ENCODE results near the gene LMBRD2.

The LMBRD2 gene

GRCh38 chr5:36125868-36126267 is 25.8 kb downstream of the LMBRD2 start:
- no peak for DNase-seq (ENCODE audit: extremely low read depth in 1 of 2, low read depth in 1 of 2)

- no peak for DNase-seq (ENCODE audit: extremely low read depth in 1 of 2, low read depth in 1 of 2)
Measured at GRCh38 chr5:36111238-36111637, 40.4 kb downstream of the LMBRD2 start.

- no peak for DNase-seq (ENCODE audit: extremely low read depth in 1 of 2, low read depth in 1 of 2)
Measured at GRCh38 chr5:36108758-36109460, 42.8 kb downstream of the LMBRD2 start.

- DNase-seq (ENCODE audit: extremely low read depth in 1 of 2, low read depth in 1 of 2), result no peak
Measured at GRCh38 chr5:36105819-36106218, 45.9 kb downstream of the LMBRD2 start.

GRCh38 chr5:36099748-36100147 is 51.9 kb downstream of the LMBRD2 start:
- no peak for DNase-seq (ENCODE audit: extremely low read depth in 1 of 2, low read depth in 1 of 2)

- DNase-seq (ENCODE audit: extremely low read depth in 1 of 2, low read depth in 1 of 2), result no peak
Measured at GRCh38 chr5:36096486-36096885, 55.2 kb downstream of the LMBRD2 start.

GRCh38 chr5:36089989-36090388 is 61.7 kb downstream of the LMBRD2 start:
- no peak for DNase-seq (ENCODE audit: extremely low read depth in 1 of 2, low read depth in 1 of 2)

- no peak for DNase-seq (ENCODE audit: extremely low read depth in 1 of 2, low read depth in 1 of 2)
Measured at GRCh38 chr5:36079200-36079781, 72.4 kb downstream of the LMBRD2 start.

- DNase-seq (ENCODE audit: extremely low read depth in 1 of 2, low read depth in 1 of 2), result no peak
Measured at GRCh38 chr5:36078430-36078829, 73.3 kb downstream of the LMBRD2 start.

- DNase-seq (ENCODE audit: extremely low read depth in 1 of 2, low read depth in 1 of 2), result no peak
Measured at GRCh38 chr5:36073595-36074216, 78.0 kb downstream of the LMBRD2 start.

- DNase-seq (ENCODE audit: extremely low read depth in 1 of 2, low read depth in 1 of 2), result no peak
Measured at GRCh38 chr5:36070687-36071571, 80.8 kb downstream of the LMBRD2 start.

- DNase-seq (ENCODE audit: extremely low read depth in 1 of 2, low read depth in 1 of 2), result no peak
Measured at GRCh38 chr5:36068751-36069281, 82.9 kb downstream of the LMBRD2 start.

- no peak for DNase-seq (ENCODE audit: extremely low read depth in 1 of 2, low read depth in 1 of 2)
Measured at GRCh38 chr5:36066540-36067210, 85.0 kb downstream of the LMBRD2 start, which contains the start of gene UGT3A2. Gene UGT3A2 (minus strand): TSS chr5:36066882. CDS start chr5:36066789, 93 bp downstream.

GRCh38 chr5:36066001-36066539 is 85.6 kb downstream of the LMBRD2 start:
- DNase-seq (ENCODE audit: extremely low read depth in 1 of 2, low read depth in 1 of 2), result no peak

GRCh38 chr5:36060420-36060887 is 91.2 kb downstream of the LMBRD2 start:
- no peak for DNase-seq (ENCODE audit: extremely low read depth in 1 of 2, low read depth in 1 of 2)

- DNase-seq (ENCODE audit: extremely low read depth in 1 of 2, low read depth in 1 of 2), result no peak
Measured at GRCh38 chr5:36059571-36060419, 91.9 kb downstream of the LMBRD2 start.

- DNase-seq (ENCODE audit: extremely low read depth in 1 of 2, low read depth in 1 of 2), result no peak
Measured at GRCh38 chr5:36058776-36059175, 92.9 kb downstream of the LMBRD2 start.

- DNase-seq (ENCODE audit: extremely low read depth in 1 of 2, low read depth in 1 of 2), result no peak
Measured at GRCh38 chr5:36057386-36057785, 94.3 kb downstream of the LMBRD2 start.

- no peak for DNase-seq (ENCODE audit: extremely low read depth in 1 of 2, low read depth in 1 of 2)
Measured at GRCh38 chr5:36056422-36056821, 95.3 kb downstream of the LMBRD2 start.
